Measurements from ENCODE around the gene RSPH1. TPM values are rescaled to one million over a fixed set of nuclear protein-coding genes. Genes with fewer than 3 reads are reported as not detected.

Gene RSPH1
- total RNA-seq, 1 experiment from 2014 or later: 0.26 TPM

DNA sequence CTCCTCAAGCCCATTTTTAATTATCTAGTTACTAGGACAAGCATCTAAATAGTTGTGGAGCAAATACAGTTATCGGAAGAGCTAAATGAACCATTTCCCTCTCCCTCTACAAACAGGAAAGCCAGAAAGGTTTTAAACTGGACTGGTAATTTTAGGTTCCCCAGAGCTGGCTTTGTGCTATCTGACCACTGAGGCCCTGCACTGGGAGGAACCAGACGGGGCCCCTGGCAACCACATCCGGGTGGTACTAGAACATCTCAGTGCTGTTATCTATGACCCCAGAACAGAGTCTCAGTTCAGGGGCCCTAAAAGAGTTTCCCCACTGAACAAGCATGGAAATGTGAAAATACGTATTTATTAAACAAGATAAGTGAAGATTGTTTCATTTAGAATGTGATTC lies 7.7 kb upstream of the RSPH1 start:
- no peak overlapping the region for H3K9ac ChIP-seq (ENCODE audit: low read length)
- no peaks in the 10 kb centered on the region for H3K79me2 ChIP-seq (ENCODE audit: low read length)
- H3K4me2 ChIP-seq (ENCODE audit: low read depth, low read length, poor library complexity, severe bottlenecking): no peak overlapping the region
- H4K20me1 ChIP-seq (ENCODE audit: insufficient read depth, low read depth, low read length): no peaks in the 10 kb centered on the region
- H3K27me3 ChIP-seq (ENCODE audit: low read length): no peaks in the 10 kb centered on the region
- no peaks in the 10 kb centered on the region for H3K9me2 ChIP-seq (replicated peaks; ENCODE audit: insufficient read depth, low read length)
- peaks cover 20% of the 10 kb centered on the region for H3K4me1 ChIP-seq (ENCODE audit: low read length)
- H3K4me3 ChIP-seq (ENCODE audit: low read length): no peak overlapping the region
- no peaks in the 10 kb centered on the region for H3K9me3 ChIP-seq (ENCODE audit: low read length)
- H3K36me3 ChIP-seq (ENCODE audit: insufficient read depth, low read length): no peaks in the 10 kb centered on the region
- H2AFZ ChIP-seq (ENCODE audit: low read length): 0 out of 2 replicates have a peak overlapping the region, but pooled peaks have one; percentile 42
- DNase-seq: no peak
- no peak overlapping the region for H3K27ac ChIP-seq (ENCODE audit: low read length)

DNA sequence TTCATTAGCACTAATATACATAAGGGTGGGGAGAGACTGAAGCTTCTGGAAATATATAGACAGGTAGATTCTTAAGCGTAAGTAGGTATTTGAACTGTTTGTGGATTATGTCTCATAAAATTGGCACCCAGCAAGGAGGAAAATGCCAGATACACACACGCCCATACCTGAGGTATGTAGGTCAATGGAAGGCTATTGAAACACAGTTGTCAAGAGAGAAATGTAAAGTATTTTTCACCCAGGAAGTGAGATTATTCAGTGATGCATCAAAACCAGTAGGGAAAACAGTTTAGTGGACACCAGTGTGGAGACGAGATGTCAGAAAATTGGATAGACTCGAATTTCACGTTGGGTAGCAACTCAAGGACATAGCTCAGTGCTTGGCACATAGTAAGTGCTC lies 4.7 kb upstream of the RSPH1 start:
- Histone ChIP-seq H3K9me3 (ENCODE audit: low read length) (no peaks in the 10 kb centered on the region), H3K79me2 (ENCODE audit: low read length) (no peaks in the 10 kb centered on the region), H3K27me3 (ENCODE audit: low read length) (no peaks in the 10 kb centered on the region), H3K4me2 (ENCODE audit: low read depth, low read length, poor library complexity, severe bottlenecking) (no peak overlapping the region), H3K36me3 (ENCODE audit: insufficient read depth, low read length) (no peaks in the 10 kb centered on the region), H3K27ac (ENCODE audit: low read length) (no peak overlapping the region), H4K20me1 (ENCODE audit: insufficient read depth, low read depth, low read length) (no peaks in the 10 kb centered on the region), H3K9me2 (replicated peaks; ENCODE audit: insufficient read depth, low read length) (no peaks in the 10 kb centered on the region), H3K9ac (ENCODE audit: low read length) (no peak overlapping the region), H2AFZ (ENCODE audit: low read length) (no peak overlapping the region), H3K4me3 (ENCODE audit: low read length) (no peak overlapping the region), H3K4me1 (ENCODE audit: low read length) (peaks cover 36% of the 10 kb centered on the region)
- no peak for DNase-seq

DNA sequence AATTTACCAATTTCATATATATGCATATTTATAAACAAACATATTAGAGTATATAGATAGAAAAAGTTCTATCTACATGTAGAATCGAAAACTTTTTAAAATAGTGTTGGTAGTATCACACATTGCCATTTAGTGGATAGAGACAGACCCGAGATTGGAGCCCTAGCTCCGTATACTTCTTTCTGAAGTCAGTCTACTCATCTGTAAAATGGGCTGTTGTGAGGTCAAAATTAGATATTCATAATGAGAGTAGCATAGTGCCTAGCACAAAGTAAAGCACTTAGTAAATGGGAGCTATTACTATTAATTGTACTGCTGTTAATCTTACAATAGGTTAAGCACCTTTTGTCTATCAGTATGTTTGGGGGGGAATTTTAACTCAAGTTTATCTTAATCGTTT lies 4.2 kb upstream of the RSPH1 start:
- DNase-seq: no peak
- Histone ChIP-seq H3K27ac (ENCODE audit: low read length) (no peak overlapping the region), H2AFZ (ENCODE audit: low read length) (no peak overlapping the region), H3K9me2 (replicated peaks; ENCODE audit: insufficient read depth, low read length) (no peaks in the 10 kb centered on the region), H3K4me3 (ENCODE audit: low read length) (no peak overlapping the region), H3K79me2 (ENCODE audit: low read length) (no peaks in the 10 kb centered on the region), H3K4me2 (ENCODE audit: low read depth, low read length, poor library complexity, severe bottlenecking) (no peak overlapping the region), H3K9me3 (ENCODE audit: low read length) (no peaks in the 10 kb centered on the region), H3K9ac (ENCODE audit: low read length) (no peak overlapping the region), H3K27me3 (ENCODE audit: low read length) (no peaks in the 10 kb centered on the region), H3K36me3 (ENCODE audit: insufficient read depth, low read length) (no peaks in the 10 kb centered on the region), H4K20me1 (ENCODE audit: insufficient read depth, low read depth, low read length) (no peaks in the 10 kb centered on the region), H3K4me1 (ENCODE audit: low read length) (peaks cover 36% of the 10 kb centered on the region)

DNA sequence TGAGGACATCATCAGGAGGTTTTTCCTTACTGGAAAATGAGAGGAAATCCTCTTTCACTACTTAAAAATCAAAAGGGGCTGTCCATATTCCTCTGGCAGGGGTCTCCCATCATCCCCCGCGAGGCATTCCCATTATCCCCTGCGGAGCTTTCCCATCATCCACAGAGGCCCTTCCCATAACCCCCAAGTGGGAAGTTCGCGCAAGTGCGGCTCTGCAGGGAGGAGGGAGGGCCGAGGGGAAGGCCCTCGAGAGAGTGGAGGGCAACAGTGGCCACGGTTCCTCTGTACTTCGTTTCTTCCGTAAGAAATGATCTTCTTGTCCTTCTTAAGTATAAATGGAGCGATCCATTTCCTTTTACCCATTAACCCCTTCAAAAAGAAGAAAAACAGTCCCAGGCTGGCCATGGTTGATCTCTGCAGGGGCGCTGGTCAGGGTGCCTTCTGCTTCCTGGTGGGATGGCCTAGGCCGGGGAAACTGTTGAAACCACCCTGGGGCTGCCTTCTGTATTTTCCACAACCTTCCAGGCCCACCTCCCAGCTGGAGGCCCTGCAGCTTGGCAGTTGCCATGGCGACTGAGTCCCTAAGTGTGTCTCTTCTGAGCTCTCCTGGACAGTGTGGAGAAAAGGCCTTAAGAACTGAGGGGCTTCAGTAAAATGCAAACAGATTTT lies 3.6 kb upstream of the RSPH1 start:
- H3K79me2 ChIP-seq (ENCODE audit: low read length): no peaks in the 10 kb centered on the region
- no peaks in the 10 kb centered on the region for H3K36me3 ChIP-seq (ENCODE audit: insufficient read depth, low read length)
- no peaks in the 10 kb centered on the region for H3K9me3 ChIP-seq (ENCODE audit: low read length)
- no peak overlapping the region for H3K4me2 ChIP-seq (ENCODE audit: low read depth, low read length, poor library complexity, severe bottlenecking)
- H2AFZ ChIP-seq (ENCODE audit: low read length): no peak overlapping the region
- H3K4me1 ChIP-seq (ENCODE audit: low read length): peaks cover 30% of the 10 kb centered on the region
- no peak overlapping the region for H3K4me3 ChIP-seq (ENCODE audit: low read length)
- no peak for DNase-seq
- H3K27me3 ChIP-seq (ENCODE audit: low read length): no peaks in the 10 kb centered on the region
- H4K20me1 ChIP-seq (ENCODE audit: insufficient read depth, low read depth, low read length): no peaks in the 10 kb centered on the region
- no peak overlapping the region for H3K9ac ChIP-seq (ENCODE audit: low read length)
- no peaks in the 10 kb centered on the region for H3K9me2 ChIP-seq (replicated peaks; ENCODE audit: insufficient read depth, low read length)
- no peak overlapping the region for H3K27ac ChIP-seq (ENCODE audit: low read length)

DNA sequence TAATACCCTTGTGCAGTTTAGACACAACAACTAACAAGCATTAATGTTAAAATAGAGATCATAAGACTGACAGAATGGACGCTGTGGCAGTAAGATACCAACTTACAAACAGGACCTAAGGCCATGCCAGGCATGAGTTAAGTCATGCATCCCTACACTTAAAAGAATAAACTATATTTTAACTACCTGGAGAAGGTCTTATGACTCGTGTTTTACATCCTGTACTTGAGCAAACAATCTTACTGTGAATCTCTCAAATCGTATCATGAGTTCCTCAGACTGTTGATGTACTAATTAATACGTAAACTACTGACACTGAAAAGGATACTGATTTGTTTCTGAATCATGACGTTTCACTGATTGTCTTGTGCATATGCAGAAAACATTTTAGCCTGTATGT lies 2.0 kb upstream of the RSPH1 start:
- Histone ChIP-seq H2AFZ (ENCODE audit: low read length) (no peak overlapping the region), H3K79me2 (ENCODE audit: low read length) (no peaks in the 10 kb centered on the region), H3K27ac (ENCODE audit: low read length) (no peak overlapping the region), H3K4me2 (ENCODE audit: low read depth, low read length, poor library complexity, severe bottlenecking) (no peak overlapping the region), H3K9me3 (ENCODE audit: low read length) (no peaks in the 10 kb centered on the region), H4K20me1 (ENCODE audit: insufficient read depth, low read depth, low read length) (no peaks in the 10 kb centered on the region), H3K9ac (ENCODE audit: low read length) (no peak overlapping the region), H3K36me3 (ENCODE audit: insufficient read depth, low read length) (no peaks in the 10 kb centered on the region), H3K4me3 (ENCODE audit: low read length) (no peak overlapping the region), H3K27me3 (ENCODE audit: low read length) (no peaks in the 10 kb centered on the region), H3K4me1 (ENCODE audit: low read length) (peaks cover 21% of the 10 kb centered on the region), H3K9me2 (replicated peaks; ENCODE audit: insufficient read depth, low read length) (no peaks in the 10 kb centered on the region)
- DNase-seq: no peak

DNA sequence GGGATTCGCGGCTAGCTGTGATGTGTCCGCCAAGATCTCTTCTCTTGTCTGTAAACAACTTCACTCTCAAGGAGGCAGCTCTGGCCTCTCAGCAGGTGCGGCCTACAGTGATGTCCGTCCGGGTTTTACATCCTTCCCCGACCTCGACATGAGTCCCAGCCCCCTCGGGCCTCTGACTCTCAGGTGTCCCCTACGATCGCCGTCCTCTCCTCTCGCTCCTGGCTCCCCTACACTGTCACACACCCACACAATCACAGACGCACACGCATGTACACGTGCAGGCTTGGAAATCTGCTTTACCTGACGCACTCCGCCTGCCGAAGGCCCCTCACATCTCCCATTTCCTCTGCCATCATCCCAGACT lies 797 bp upstream of the RSPH1 start:
- Histone ChIP-seq H3K36me3 (ENCODE audit: insufficient read depth, low read length) (no peaks in the 10 kb centered on the region), H3K9ac (ENCODE audit: low read length) (peak overlapping the region; percentile 95), H3K9me3 (ENCODE audit: low read length) (no peaks in the 10 kb centered on the region), H3K79me2 (ENCODE audit: low read length) (no peaks in the 10 kb centered on the region), H3K27ac (ENCODE audit: low read length) (no peak overlapping the region), H3K4me2 (ENCODE audit: low read depth, low read length, poor library complexity, severe bottlenecking) (peak overlapping the region; percentile 99), H3K4me1 (ENCODE audit: low read length) (peaks cover 21% of the 10 kb centered on the region), H3K4me3 (ENCODE audit: low read length) (peak overlapping the region; percentile 95), H3K9me2 (replicated peaks; ENCODE audit: insufficient read depth, low read length) (no peaks in the 10 kb centered on the region), H2AFZ (ENCODE audit: low read length) (peak overlapping the region; percentile 89; the same call in 1 of the 2 replicates), H4K20me1 (ENCODE audit: insufficient read depth, low read depth, low read length) (no peaks in the 10 kb centered on the region), H3K27me3 (ENCODE audit: low read length) (no peaks in the 10 kb centered on the region)
- no peak for DNase-seq

DNA sequence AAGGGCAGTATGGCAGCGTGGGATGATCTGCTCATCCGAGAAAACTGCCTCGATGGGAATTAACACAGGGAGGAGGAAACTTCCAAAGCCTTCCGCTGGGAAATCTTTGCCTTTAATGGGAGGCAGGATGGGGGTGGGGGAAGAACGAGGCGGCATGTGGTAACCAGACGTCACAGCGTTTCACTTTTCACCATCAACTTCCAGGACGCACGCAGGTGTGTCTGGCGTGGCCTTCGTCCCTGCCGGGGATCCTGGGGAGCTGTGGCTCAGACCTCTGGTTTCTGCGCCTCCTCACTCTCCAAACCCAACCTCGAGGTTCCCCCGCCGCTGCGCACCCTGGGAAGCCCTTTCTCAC lies 282 bp downstream of the RSPH1 start:
- 0 out of 2 replicates have a peak overlapping the region, but pooled peaks have one; percentile 25 for H2AFZ ChIP-seq (ENCODE audit: low read length)
- no peaks in the 10 kb centered on the region for H3K36me3 ChIP-seq (ENCODE audit: insufficient read depth, low read length)
- DNase-seq: no peak
- peak overlapping the region; percentile 53 for H3K9ac ChIP-seq (ENCODE audit: low read length)
- H3K4me2 ChIP-seq (ENCODE audit: low read depth, low read length, poor library complexity, severe bottlenecking): peak overlapping the region; percentile 76
- H3K27me3 ChIP-seq (ENCODE audit: low read length): no peaks in the 10 kb centered on the region
- H4K20me1 ChIP-seq (ENCODE audit: insufficient read depth, low read depth, low read length): no peaks in the 10 kb centered on the region
- peak overlapping the region; percentile 67 for H3K4me3 ChIP-seq (ENCODE audit: low read length)
- no peaks in the 10 kb centered on the region for H3K9me3 ChIP-seq (ENCODE audit: low read length)
- peaks cover 24% of the 10 kb centered on the region for H3K4me1 ChIP-seq (ENCODE audit: low read length)
- H3K27ac ChIP-seq (ENCODE audit: low read length): no peak overlapping the region
- no peaks in the 10 kb centered on the region for H3K79me2 ChIP-seq (ENCODE audit: low read length)
- no peaks in the 10 kb centered on the region for H3K9me2 ChIP-seq (replicated peaks; ENCODE audit: insufficient read depth, low read length)

DNA sequence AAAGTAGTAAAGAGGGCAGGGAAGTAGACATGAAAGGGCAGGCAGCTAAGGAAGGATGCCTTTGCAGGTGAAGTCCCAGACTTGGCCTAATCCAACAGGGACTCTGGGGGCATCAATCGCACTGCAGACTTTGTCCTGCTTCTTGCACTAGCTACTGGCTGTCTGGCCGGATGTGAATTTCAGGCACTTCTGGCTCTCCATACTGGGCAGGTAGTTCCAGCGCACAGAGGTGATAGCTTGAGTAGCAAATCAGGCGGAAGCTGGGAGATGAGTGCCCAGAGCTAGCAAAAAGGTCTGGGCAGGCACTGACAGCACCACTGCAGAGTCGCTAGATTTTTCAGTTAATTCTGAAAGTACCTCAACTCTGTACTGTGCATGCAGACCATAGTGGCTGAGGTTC lies 997 bp downstream of the RSPH1 start:
- H3K4me1 ChIP-seq (ENCODE audit: low read length): peaks cover 31% of the 10 kb centered on the region
- H3K9me3 ChIP-seq (ENCODE audit: low read length): no peaks in the 10 kb centered on the region
- no peak for DNase-seq
- no peak overlapping the region for H3K4me3 ChIP-seq (ENCODE audit: low read length)
- no peaks in the 10 kb centered on the region for H3K79me2 ChIP-seq (ENCODE audit: low read length)
- H3K27me3 ChIP-seq (ENCODE audit: low read length): no peaks in the 10 kb centered on the region
- no peaks in the 10 kb centered on the region for H3K9me2 ChIP-seq (replicated peaks; ENCODE audit: insufficient read depth, low read length)
- H4K20me1 ChIP-seq (ENCODE audit: insufficient read depth, low read depth, low read length): no peaks in the 10 kb centered on the region
- no peak overlapping the region for H3K4me2 ChIP-seq (ENCODE audit: low read depth, low read length, poor library complexity, severe bottlenecking)
- H3K9ac ChIP-seq (ENCODE audit: low read length): no peak overlapping the region
- no peaks in the 10 kb centered on the region for H3K36me3 ChIP-seq (ENCODE audit: insufficient read depth, low read length)
- H3K27ac ChIP-seq (ENCODE audit: low read length): no peak overlapping the region
- H2AFZ ChIP-seq (ENCODE audit: low read length): no peak overlapping the region
